Activated CD4-positive, CD25-positive, alpha-beta regulatory T cell treated with anti-CD3 and anti-CD28 coated beads, Interleukin-2, amount 50 U/mL, for 16 hours (primary cell): ENCODE data around the gene AACS.
"Not testable (repeated sequence)": the region's sequence is repeated elsewhere in the genome, so short reads cannot be mapped to it uniquely, and the experiment has no call there.

ENCODE experiments used
- DNase-seq: peaks from one replicate; pipeline ENCODE4 v3.0.0-alpha.2; 2020; ENCODE audit warnings: low read depth, low spot score

AACS gene

DNA sequence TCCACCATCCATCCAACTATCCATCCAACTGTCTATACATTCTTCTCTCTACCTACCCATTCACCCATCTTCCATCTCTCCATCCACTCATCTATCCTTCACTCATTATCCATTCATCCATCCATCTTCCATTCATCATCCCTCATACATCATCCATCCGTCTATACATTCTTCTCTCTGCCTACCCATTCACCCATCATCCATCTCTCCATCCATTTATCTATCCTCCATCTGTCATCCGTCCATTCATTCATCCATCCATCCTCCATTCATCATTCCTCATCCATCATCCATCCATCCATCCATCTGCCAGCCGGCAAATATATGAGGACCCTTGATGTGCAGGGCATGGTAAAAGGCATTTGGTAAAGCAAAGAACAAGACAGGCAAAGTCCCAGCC, 25.2 kb downstream of the AACS start:
- no peak for DNase-seq

GRCh38 chr12:125091401-125091800, 26.2 kb downstream of the AACS start:
- DNase-seq, result no peak

DNA sequence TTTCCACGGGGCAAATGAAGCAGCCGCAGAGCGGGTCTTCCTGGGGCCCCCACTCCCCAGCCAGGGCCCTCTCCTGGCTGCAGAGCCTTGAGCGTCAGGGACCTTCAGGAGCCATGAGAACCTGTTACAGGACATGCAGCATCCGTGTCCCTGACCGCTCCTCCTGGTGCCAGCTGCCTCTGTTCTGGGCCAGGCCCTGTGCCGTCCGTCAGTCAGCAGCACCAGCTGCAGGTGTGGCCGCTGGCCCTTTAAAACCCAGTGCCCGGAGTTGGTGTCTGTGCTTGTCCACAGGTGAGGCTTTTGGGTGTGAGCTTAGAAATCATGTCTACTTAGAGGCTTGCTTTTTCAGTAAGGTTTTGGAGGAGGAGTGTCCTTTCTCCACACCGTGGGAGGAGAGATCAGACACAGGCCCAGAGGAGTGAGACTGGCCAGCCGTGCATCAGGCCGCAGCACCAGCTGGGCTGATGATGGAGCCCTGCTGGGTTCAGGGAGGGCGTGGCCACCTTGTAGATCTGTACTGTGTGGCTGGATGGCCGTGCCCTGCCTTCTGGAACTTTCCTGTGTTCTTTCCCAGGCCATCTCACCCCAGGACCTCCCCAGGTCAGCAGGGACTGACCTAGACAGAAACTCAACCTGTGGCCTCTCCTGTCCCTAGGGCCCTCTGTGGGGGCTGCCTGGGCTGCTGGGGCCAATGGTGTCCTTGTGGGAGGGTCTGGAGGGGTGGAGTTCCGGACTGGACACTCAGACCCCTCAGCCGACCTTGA, 27.1 kb downstream of the AACS start:
- DNase-seq, result no peak

GRCh38 chr12:125092872-125093680, 27.8 kb downstream of the AACS start:
- DNase-seq, result no peak

DNA sequence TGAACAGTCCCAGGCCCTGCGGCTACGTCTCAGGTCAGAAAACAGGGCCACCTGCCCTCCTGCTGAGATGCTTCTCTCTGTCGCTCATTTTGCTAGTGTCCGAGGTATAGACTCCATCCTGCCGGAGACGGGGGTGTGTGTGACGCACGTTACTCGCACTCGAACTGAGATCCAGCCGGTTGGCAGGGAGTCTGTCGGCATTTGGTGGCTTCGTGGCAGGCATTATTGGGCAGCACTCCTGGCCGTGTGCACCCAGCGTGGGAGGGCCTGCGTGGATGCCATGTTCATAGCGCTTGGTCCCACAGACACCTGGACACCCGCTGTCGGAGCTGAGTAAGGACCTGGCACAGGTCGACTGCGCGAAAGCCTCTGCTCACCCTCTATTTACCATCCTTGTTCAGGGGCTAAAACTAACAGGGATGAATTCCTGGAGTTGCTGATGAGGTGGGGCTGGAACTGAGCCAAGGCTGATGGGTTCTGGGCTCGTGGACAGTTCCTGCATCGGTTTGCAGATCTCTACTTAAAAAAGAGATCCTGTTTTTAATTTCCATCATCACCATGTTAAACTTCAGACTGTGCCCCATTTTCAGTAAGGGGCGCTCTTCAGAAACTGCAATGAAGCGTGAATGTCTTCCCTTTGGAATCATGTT, 28.6 kb downstream of the AACS start:
- no peak for DNase-seq

DNA sequence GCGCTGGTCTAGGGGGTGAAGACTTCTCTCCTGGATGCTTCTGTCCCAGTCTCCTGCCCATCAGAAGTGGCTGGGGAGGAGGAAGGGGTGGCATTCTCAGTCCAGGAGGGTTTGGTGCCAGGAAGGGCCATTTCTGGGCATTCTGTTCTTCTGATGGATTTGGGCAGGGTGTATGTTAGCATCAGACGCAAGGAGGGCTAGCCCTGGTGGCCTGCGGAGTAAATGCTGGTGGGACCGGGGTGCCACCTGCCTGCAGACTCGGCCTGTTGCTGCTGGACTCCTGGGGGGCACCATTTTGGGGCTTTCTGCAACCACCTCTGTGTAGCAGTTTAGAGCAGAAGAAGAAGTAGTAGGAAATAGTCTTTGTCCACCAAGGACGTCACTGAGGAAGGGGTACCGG, 31.7 kb downstream of the AACS start:
- DNase-seq, result no peak

- no peak for DNase-seq
Measured at GRCh38 chr12:125097427-125097826, 32.2 kb downstream of the AACS start.

DNA sequence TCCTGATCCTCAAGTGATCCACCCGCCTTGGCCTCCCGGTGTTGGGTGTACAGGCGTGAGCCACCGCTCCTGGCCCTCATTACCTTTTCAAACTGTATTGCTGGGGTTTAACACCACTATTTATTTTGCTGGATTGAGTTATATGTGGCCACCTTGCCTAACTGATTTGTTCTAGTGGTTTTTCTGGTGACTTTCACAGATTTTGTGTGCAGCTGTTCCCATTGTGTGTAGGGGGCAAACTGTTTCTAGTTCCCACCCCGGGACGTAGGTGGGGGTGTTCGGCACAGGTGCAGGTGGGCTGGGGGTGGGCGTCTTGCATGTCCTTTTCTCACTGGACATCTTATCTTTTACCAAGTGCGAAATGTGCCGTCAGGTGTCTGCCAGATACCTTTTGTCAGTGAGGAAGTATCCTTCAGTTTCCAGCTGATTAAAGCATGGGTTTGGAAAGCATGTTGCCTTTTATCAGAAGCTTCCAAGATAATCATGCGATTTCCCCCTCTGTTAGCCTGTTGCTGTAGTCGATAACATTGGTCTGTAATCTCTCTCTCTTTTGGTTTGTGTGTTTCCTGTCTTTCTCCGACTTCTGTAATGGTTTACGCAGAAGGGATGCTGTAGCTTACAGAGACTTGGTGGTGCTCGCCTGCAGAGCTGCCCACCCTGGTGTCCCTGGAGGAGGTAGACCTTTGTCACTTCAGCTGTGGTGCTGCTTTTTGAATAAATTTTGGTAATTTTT, 33.6 kb downstream of the AACS start:
- DNase-seq, result no peak

DNA sequence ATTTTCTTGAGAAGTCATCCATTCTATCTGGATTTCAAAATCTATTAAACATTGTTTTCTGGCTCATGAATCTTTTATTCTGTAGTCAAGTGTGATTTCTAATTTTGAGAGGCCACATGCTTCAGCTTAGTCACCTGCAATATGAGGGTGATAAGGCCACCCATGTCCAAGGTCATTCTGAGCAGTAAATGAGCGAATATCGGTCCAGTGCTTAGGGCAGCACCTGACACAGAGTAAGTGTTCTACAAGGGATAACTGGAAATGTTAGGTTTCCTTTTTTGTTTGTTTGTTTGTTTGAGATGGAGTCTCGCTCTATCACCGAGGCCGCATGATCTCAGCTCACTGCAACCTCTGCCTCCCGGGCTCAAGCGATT, 34.2 kb downstream of the AACS start:
- DNase-seq, result no peak

GRCh38 chr12:125100551-125101434, 35.6 kb downstream of the AACS start:
- no peak for DNase-seq

GRCh38 chr12:125104982-125105381, 39.7 kb downstream of the AACS start:
- DNase-seq, result no peak

DNA sequence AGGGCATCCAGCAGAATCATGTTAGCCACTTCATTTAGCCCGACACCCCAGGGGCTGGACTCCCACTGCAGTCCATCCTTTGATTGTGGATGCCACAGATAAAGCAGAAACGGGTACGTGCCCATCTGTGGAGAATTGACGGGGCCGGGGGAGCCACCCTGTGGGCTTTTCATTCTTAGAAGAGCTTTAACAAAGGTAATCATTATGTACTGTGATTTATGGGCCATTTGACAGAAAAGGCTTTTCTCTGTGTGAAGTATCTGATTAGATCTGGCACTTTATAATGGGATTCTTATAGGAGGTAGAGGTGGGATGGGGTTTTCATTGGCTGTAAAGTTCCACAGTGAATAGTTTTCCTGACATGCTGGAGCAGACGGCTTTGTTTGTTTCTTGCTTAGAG, 40.4 kb downstream of the AACS start:
- no peak for DNase-seq

DNA sequence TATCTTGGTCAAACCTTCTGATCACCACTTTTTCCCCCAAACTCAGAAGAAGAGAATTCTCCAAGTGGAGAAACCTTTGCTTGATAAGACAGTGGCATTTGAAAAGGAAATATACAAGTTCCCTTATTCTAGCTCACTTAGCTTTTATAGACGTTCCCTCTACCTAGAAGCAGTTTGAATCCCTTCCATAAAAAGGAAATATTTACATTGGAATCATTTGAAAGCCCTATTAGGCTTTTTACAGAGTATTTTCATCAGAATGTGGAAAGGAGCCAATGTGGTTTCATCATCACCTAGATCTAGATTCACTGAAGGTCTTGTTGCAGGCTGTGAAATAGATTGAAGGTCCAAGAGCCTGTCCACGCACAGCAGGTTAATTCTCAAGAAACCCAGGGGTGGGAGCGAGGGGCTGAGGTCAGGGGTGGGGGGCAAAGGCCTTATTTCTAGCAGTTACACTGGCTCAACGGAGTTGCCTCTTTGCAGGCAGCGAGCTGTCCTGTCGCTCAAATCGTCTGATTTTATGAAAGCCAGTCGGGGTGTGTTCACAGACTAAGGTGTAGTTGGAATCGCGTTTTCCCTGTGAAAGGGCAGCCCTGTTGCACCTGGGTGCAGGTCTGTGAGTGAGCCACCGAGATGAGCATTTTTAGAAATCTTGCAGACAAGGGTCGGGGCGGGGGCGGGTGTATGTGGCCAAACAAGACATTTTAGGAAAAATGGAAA, 45.6 kb downstream of the AACS start:
- DNase-seq, result no peak

DNA sequence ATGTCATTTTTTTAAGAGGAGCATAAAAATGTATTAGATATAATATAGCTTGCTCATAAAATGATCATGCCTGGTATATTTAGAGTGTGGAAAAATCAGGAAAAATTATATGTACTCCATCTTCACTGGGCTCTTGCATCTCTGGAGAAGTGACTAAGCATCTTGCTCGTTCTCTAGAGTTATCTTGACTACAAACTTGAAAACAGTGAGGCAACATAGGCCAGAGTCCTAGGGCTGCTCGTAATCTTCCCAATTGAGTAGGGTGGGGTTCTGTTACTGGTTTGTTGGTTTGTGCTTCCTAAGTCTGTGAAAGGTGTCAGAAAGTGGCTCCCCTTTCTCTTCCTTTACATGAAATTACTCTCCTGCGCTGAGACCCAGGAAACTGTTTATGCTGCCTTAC, 46.2 kb downstream of the AACS start:
- no peak for DNase-seq

DNA sequence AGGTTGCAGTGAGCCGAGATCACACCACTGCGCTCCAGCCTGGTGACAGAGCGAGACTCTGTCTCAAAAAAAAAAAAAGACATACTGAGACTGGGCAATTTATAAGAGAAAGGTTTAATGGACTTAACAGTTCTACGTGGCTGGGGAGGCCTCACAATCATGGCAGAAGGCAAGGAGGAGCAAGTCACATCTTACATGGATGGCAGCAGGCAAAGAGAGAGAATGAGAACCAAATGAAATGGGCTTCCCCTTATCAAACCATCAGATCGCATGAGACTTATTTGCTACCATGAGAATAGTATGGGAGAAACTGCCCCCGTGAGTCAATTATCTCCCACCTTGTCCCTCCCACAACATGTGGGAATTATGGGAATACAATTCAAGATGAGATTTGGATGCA, 47.4 kb downstream of the AACS start:
- DNase-seq, result not testable (repeated sequence)

DNA sequence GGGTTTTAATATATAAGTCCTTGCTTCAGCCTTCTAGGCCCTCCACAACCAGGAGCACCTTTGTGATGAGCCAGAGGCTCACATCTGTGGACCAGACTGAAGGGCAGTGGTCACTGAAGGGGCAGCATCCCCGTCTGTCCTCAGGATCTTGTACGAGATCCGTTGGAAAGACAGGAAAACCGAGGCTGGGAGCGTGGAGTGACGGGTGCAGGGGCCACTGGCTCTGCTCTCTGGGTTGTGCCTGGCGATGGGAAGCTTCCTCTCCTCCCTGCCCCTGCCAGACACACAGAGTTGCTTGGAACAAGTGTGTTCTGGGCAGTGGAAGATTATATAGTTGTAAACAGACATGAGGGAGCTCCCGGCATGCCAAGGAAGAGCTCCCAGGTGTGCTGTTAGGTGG, 48.0 kb downstream of the AACS start:
- no peak for DNase-seq

GRCh38 chr12:125113789-125114188, 48.6 kb downstream of the AACS start:
- no peak for DNase-seq

DNA sequence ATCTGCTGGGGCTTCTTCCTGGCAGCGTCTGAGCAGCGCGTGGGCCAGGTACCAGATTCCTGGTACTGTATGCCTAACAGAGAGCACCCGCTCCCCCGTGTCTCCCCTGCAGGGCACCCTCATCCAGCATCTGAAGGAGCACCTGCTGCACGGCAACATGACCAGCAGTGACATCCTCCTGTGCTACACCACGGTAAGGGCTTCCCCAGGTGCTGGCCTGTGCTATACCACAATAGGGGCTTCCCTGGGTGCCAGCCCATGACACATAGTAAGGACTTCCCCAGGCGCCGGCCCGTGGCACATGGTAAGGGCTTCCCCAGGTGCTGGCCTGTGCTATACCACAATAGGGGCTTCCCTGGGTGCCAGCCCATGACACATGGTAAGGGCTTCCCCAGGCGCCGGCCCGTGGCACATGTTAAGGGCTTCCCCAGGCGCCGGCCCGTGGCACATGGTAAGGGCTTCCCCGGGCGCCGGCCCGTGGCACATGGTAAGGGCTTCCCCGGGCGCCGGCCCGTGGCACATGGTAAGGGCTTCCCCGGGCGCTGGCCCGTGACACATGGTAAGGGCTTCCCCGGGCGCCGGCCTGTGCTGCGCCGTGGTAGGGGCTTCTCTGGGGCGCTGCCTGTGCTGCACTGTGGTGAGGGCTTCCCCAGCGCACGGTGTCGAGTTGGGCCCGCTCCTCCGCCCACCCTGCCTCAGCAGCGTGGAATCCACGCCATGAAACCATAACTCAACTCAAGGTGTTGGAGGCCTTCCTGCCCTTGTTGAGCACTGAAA, 49.3 kb downstream of the AACS start:
- no peak for DNase-seq

DNA sequence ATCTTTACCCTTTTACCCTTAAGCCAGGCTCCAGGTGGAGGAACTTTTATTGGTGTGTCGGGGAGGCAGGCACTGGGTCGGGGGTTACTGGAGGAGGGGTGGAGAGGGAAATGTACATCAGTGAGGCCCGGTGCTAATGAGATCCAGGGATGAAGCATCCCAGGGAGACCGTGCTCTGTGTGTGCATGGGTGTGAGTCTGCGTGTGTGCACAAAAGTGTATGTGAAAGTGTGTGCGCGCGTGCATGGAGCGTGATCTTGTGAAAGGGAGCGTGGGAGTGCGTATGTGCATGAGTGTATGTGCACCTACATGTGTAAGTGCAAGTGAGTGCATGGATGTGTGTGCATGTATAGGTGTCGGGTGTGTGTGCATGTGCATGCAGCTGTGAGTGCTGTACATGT, 55.3 kb downstream of the AACS start:
- no peak for DNase-seq

- no peak for DNase-seq
Measured at GRCh38 chr12:125121106-125121505, 55.9 kb downstream of the AACS start.
